ENCODE results near the gene B3GNT5.
"Not testable (repeated sequence)": the region's sequence is repeated elsewhere in the genome, so short reads cannot be mapped to it uniquely, and the experiment has no call there.

B3GNT5 gene

DNA sequence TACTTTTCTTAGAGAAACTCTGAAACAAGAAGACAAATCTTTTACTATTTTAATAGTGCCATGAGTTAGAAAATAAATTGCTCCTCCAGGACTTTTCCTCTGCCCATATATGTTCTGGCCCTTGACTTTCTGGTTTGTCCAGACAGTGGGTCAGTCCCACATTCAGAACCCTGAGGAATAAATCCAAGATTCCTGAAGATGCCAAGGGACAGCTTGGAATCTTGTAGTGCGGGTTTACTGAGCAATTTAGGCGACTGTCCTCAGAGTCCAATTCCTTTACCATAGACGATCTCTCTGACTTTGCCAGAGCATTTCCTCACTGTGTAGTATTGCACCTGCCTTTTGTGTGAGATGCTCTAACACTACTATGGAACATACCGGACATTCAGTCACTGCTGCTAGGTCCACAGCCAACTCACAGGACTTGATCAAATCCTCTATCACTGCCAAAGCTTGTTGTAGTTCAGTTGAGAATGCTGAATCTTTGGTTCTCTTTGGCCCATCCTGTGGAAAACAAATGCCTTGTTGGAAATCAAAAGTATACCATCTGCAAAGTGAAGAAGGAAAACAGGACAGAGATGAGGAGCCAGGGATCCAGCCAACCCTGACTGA, 37.4 kb upstream of the B3GNT5 start:
- H3K4me3 ChIP-seq (ENCODE audit: low read depth, low read length), result no peak overlapping the region
- no peaks in the 10 kb centered on the region for H3K9me3 ChIP-seq (ENCODE audit: control insufficient read depth, insufficient read depth, low read length)
- H3K4me1 ChIP-seq (ENCODE audit: control insufficient read depth, insufficient read depth, low read length), result no peaks in the 10 kb centered on the region
- no peak overlapping the region for H3K27ac ChIP-seq (ENCODE audit: low read depth, low read length)
- H3K9ac ChIP-seq (ENCODE audit: low read depth, low read length), result no peak overlapping the region
- no peaks in the 10 kb centered on the region for H3K36me3 ChIP-seq (ENCODE audit: control insufficient read depth, insufficient read depth, low read length)
- no peaks in the 10 kb centered on the region for H3K27me3 ChIP-seq (ENCODE audit: control insufficient read depth, insufficient read depth, low read length)

GRCh38 chr3:183217548-183218332, 35.3 kb upstream of the B3GNT5 start:
- Histone ChIP-seq H3K27ac (ENCODE audit: low read depth, low read length) (no peak overlapping the region), H3K4me3 (ENCODE audit: low read depth, low read length) (no peak overlapping the region), H3K4me1 (ENCODE audit: control insufficient read depth, insufficient read depth, low read length) (no peaks in the 10 kb centered on the region), H3K9ac (ENCODE audit: low read depth, low read length) (no peak overlapping the region), H3K27me3 (ENCODE audit: control insufficient read depth, insufficient read depth, low read length) (no peaks in the 10 kb centered on the region), H3K9me3 (ENCODE audit: control insufficient read depth, insufficient read depth, low read length) (no peaks in the 10 kb centered on the region), H3K36me3 (ENCODE audit: control insufficient read depth, insufficient read depth, low read length) (no peaks in the 10 kb centered on the region)

GRCh38 chr3:183218826-183219225, 34.2 kb upstream of the B3GNT5 start:
- Histone ChIP-seq H3K4me1 (ENCODE audit: control insufficient read depth, insufficient read depth, low read length) (no peaks in the 10 kb centered on the region), H3K27ac (ENCODE audit: low read depth, low read length) (no peak overlapping the region), H3K9me3 (ENCODE audit: control insufficient read depth, insufficient read depth, low read length) (no peaks in the 10 kb centered on the region), H3K36me3 (ENCODE audit: control insufficient read depth, insufficient read depth, low read length) (no peaks in the 10 kb centered on the region), H3K4me3 (ENCODE audit: low read depth, low read length) (no peak overlapping the region), H3K27me3 (ENCODE audit: control insufficient read depth, insufficient read depth, low read length) (no peaks in the 10 kb centered on the region), H3K9ac (ENCODE audit: low read depth, low read length) (no peak overlapping the region)

DNA sequence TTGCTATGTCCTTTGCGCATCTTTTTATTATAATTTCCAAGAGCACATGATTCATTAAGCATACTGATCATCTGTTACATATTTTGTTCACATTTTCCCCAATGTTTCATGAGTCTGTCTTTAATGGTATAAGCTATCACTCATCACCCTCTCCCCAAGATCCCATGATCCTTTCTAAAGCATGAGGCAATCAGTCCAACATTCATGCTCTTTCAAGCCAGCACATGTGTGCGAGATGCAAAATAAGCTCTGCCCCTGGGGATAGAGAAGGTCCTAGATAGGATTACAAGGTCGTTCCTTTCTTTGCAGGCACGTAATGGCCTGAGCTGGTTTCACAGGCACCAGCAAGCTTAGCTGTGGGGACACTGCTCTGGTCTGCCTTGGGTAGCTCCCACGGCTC, 32.2 kb upstream of the B3GNT5 start:
- H3K4me1 ChIP-seq (ENCODE audit: control insufficient read depth, insufficient read depth, low read length), result no peaks in the 10 kb centered on the region

DNA sequence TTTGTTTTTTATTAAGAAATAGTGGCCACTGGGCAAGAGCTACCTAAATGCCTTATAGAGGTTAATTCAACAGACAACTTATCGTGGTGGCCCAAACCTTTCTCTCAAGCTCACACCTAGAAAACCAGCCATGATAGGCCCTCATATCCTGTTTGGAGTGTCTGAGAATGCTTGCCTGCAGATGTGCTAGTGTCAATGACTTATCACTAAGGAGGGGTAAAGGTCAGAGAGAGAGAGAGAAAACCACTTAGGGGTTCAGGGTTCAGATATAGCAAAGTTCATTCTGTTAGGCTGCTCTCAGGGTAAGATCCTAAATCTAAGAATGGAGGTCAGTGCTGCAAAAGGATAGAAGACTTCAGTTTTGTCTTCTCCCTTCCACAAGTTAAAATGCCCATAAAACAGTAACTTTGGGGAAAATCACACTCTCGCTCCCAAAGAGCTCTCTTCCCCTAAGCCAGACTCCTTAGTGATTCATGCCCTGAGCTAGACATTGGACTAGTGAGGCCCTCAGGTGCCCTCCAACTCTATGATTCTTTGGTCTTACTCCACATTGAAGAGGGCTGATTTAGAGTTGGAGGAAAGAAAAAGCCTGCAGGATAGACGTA, 30.3 kb upstream of the B3GNT5 start:
- H3K9me3 ChIP-seq (ENCODE audit: control insufficient read depth, insufficient read depth, low read length), result no peaks in the 10 kb centered on the region
- no peak overlapping the region for H3K4me3 ChIP-seq (ENCODE audit: low read depth, low read length)
- no peak overlapping the region for H3K27ac ChIP-seq (ENCODE audit: low read depth, low read length)
- H3K4me1 ChIP-seq (ENCODE audit: control insufficient read depth, insufficient read depth, low read length), result no peaks in the 10 kb centered on the region
- no peaks in the 10 kb centered on the region for H3K36me3 ChIP-seq (ENCODE audit: control insufficient read depth, insufficient read depth, low read length)
- H3K9ac ChIP-seq (ENCODE audit: low read depth, low read length), result no peak overlapping the region
- no peaks in the 10 kb centered on the region for H3K27me3 ChIP-seq (ENCODE audit: control insufficient read depth, insufficient read depth, low read length)

More for the DNA sequence above, 32.2 kb upstream of the B3GNT5 start:
- no peak overlapping the region for H3K4me3 ChIP-seq (ENCODE audit: low read depth, low read length)
- H3K9ac ChIP-seq (ENCODE audit: low read depth, low read length), result no peak overlapping the region
- no peaks in the 10 kb centered on the region for H3K9me3 ChIP-seq (ENCODE audit: control insufficient read depth, insufficient read depth, low read length)
- H3K36me3 ChIP-seq (ENCODE audit: control insufficient read depth, insufficient read depth, low read length), result no peaks in the 10 kb centered on the region
- no peak overlapping the region for H3K27ac ChIP-seq (ENCODE audit: low read depth, low read length)
- no peaks in the 10 kb centered on the region for H3K27me3 ChIP-seq (ENCODE audit: control insufficient read depth, insufficient read depth, low read length)

GRCh38 chr3:183224180-183224970, 28.7 kb upstream of the B3GNT5 start:
- Histone ChIP-seq H3K9me3 (ENCODE audit: control insufficient read depth, insufficient read depth, low read length) (no peaks in the 10 kb centered on the region), H3K27ac (ENCODE audit: low read depth, low read length) (no peak overlapping the region), H3K4me3 (ENCODE audit: low read depth, low read length) (no peak overlapping the region), H3K27me3 (ENCODE audit: control insufficient read depth, insufficient read depth, low read length) (no peaks in the 10 kb centered on the region), H3K9ac (ENCODE audit: low read depth, low read length) (no peak overlapping the region), H3K4me1 (ENCODE audit: control insufficient read depth, insufficient read depth, low read length) (no peaks in the 10 kb centered on the region), H3K36me3 (ENCODE audit: control insufficient read depth, insufficient read depth, low read length) (no peaks in the 10 kb centered on the region)

DNA sequence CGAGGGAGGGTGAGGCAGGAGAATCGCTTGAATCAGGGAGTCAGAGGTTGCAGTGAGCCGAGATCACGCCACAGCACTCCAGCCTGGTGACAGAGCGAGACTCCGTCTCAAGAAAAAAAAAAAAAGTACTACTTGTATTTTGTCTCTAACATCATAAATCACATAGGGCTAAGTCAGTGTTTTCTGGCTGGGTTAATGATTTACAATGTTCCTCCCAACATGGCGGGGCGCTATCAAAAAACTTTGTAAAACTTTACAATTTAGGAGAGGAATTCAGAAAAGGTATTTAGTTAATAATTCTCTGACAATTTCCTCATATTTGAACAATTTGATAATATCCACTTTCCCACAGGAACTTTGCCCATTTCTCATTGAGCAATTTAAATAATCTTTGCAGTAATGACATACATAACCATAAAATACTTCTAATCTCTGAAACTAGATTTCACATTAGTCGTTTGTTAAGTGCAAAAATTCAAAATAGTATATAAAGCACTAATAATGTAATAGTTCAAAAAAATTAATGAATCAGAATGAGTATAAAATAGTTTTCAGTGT, 26.6 kb upstream of the B3GNT5 start:
- H3K27ac ChIP-seq (ENCODE audit: low read depth, low read length), result no peak overlapping the region
- H3K27me3 ChIP-seq (ENCODE audit: control insufficient read depth, insufficient read depth, low read length), result no peaks in the 10 kb centered on the region
- H3K4me1 ChIP-seq (ENCODE audit: control insufficient read depth, insufficient read depth, low read length), result no peaks in the 10 kb centered on the region
- no peaks in the 10 kb centered on the region for H3K36me3 ChIP-seq (ENCODE audit: control insufficient read depth, insufficient read depth, low read length)
- H3K9ac ChIP-seq (ENCODE audit: low read depth, low read length), result no peak overlapping the region
- H3K9me3 ChIP-seq (ENCODE audit: control insufficient read depth, insufficient read depth, low read length), result no peaks in the 10 kb centered on the region
- no peak overlapping the region for H3K4me3 ChIP-seq (ENCODE audit: low read depth, low read length)

DNA sequence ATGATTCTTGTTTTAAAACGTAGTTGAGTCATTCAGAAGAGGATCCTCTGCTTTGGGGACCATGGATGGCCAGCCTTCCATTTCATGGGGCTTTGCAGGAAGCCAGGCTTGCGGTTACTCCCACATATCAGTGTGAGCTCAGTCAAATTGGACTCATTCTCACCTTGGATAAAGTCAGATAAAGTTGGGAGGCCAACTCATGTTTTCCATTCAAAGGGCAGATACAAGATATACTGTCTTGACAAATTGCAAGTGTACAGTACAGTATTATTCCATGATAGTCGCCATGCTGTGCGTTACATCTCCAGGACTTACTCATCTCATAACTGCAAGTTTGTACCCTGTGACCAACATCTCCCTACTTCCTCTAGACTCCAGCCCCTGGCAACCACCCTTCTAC, 25.5 kb upstream of the B3GNT5 start:
- Histone ChIP-seq H3K27ac (ENCODE audit: low read depth, low read length) (no peak overlapping the region), H3K4me3 (ENCODE audit: low read depth, low read length) (no peak overlapping the region), H3K9ac (ENCODE audit: low read depth, low read length) (no peak overlapping the region), H3K9me3 (ENCODE audit: control insufficient read depth, insufficient read depth, low read length) (no peaks in the 10 kb centered on the region), H3K27me3 (ENCODE audit: control insufficient read depth, insufficient read depth, low read length) (no peaks in the 10 kb centered on the region), H3K36me3 (ENCODE audit: control insufficient read depth, insufficient read depth, low read length) (no peaks in the 10 kb centered on the region), H3K4me1 (ENCODE audit: control insufficient read depth, insufficient read depth, low read length) (no peaks in the 10 kb centered on the region)

DNA sequence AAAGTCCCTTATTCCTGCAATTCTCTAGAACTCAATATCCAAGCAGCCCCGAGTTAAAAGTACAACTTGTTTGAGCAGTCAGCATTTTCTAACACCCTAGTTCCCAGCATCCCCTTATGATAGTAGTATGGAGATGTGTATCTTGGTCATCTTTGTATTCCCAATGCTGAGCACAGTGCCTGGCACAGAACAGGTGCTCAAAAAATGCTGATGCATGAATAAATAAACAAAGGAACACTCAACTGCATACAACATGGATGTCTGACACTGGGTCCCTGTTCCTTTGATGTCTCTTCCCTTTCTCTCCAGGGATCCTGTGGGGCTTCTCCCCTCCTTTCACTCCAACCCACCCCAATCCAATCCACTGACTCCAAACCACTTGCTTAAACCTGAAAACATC, 23.9 kb upstream of the B3GNT5 start:
- Histone ChIP-seq H3K27ac (ENCODE audit: low read depth, low read length) (no peak overlapping the region), H3K4me1 (ENCODE audit: control insufficient read depth, insufficient read depth, low read length) (no peaks in the 10 kb centered on the region), H3K36me3 (ENCODE audit: control insufficient read depth, insufficient read depth, low read length) (no peaks in the 10 kb centered on the region), H3K9ac (ENCODE audit: low read depth, low read length) (no peak overlapping the region), H3K4me3 (ENCODE audit: low read depth, low read length) (no peak overlapping the region), H3K9me3 (ENCODE audit: control insufficient read depth, insufficient read depth, low read length) (no peaks in the 10 kb centered on the region), H3K27me3 (ENCODE audit: control insufficient read depth, insufficient read depth, low read length) (no peaks in the 10 kb centered on the region)

- not testable (repeated sequence) for H3K27me3 ChIP-seq (ENCODE audit: control insufficient read depth, insufficient read depth, low read length); H3K4me1 ChIP-seq (ENCODE audit: control insufficient read depth, insufficient read depth, low read length); H3K4me3 ChIP-seq (ENCODE audit: low read depth, low read length); H3K9me3 ChIP-seq (ENCODE audit: control insufficient read depth, insufficient read depth, low read length); H3K9ac ChIP-seq (ENCODE audit: low read depth, low read length); H3K36me3 ChIP-seq (ENCODE audit: control insufficient read depth, insufficient read depth, low read length); H3K27ac ChIP-seq (ENCODE audit: low read depth, low read length)
Observed at GRCh38 chr3:183230251-183230650, 22.8 kb upstream of the B3GNT5 start.
